BJ (cell line): ENCODE results near the gene PTPRK. TPM values are rescaled to one million over a fixed set of nuclear protein-coding genes. Genes with fewer than 3 reads are reported as not detected.

ENCODE experiments used
- CTCF ChIA-PET: fragments of 350-600 bp; formaldehyde crosslinking; extraction: SDS; loops from one replicate; lab custom pipeline; 2021; ENCODE audit warnings: antibody characterized with exemption, inconsistent platforms; lab: Yijun Ruan, JAX
- POLR2A ChIA-PET: fragments of 300-600 bp; sonication (Branson Sonifier 250); formaldehyde crosslinking; extraction: SDS; loops from one replicate; lab custom pipeline; 2021; ENCODE audit warnings: antibody characterized with exemption; lab: Charles Lee
- DNase-seq: peaks from one replicate; pipeline ENCODE4 v3.0.0-alpha.2; 2011; ENCODE audit warnings: low read depth
- H3K27me3 ChIP-seq: 2 replicates; pipeline ENCODE4 v1.6.0; 2011; ENCODE audit warnings: low read length; ENCODE audit not compliant: control insufficient read depth, insufficient read depth
- H3K36me3 ChIP-seq: 2 replicates; pipeline ENCODE4 v1.5.1; 2011; ENCODE audit warnings: low read length; ENCODE audit not compliant: control insufficient read depth, insufficient read depth
- H3K4me3 ChIP-seq: 2 replicates; pipeline ENCODE4 v1.5.1; 2011; ENCODE audit warnings: low read depth, mild to moderate bottlenecking, control low read depth, low read length
- polyA plus RNA-seq: library from polyadenylated mRNA; depleted of rRNA; stranded (reverse); fragments of >200 nt; gene quantifications from 2 replicates; pipeline ENCODE4 v1.2.3, GENCODE V29; 2011
- TF ChIP-seq, protein P1 (sequence below): IDR thresholded peaks from 2 replicates; pipeline ENCODE4 v1.5.1; 2011; ENCODE audit warnings: low read depth, mild to moderate bottlenecking, control low read depth, inconsistent platforms, low read length, moderate library complexity; ENCODE audit not compliant: insufficient read depth

The PTPRK gene
- polyA plus RNA-seq, 1 experiment: 18.5 TPM

DNA sequence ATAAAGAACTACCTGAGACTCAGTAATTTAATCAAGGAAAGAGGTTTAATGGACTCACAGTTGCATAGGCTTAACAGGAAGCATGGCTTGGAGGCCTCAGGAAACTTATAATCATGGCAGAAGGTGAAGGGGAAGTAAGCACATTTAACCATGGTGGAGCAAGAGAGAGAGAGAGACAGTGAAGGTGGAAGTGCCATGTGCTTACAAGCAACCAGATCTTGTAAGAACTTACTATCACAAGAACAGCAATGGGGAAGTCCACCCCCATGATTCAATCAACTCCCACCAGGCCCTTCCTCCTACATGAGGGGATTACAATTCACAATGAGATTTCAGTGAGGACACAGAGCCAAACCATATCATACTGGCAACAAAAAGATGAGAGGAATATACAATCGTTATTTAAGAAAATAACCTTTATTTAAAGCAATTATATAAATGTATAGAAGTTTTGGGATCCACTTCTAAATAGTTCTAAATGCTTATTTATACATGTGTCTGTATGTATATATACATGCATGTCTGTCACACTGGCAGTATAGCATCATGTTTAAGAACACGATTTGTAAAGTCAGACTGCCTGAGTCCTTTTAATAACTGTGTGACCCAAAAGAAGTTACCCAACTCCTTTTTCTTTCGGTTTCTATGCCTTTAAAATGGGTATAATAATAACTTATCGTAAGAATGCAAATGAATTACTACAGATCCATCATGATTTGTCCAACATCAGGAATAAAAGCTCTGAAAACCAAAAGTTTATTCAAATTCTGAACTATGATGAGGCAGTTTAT lies 363.9 kb downstream of the PTPRK start:
- ChIA-PET POLR2A (no interaction called here), CTCF (no interaction called here)
- Histone ChIP-seq H3K36me3 (no peaks in the 10 kb centered on the region), H3K4me3 (no peak overlapping the region), H3K27me3 (no peaks in the 10 kb centered on the region)
- no peak for DNase-seq
- TF ChIP-seq, protein P1, sequence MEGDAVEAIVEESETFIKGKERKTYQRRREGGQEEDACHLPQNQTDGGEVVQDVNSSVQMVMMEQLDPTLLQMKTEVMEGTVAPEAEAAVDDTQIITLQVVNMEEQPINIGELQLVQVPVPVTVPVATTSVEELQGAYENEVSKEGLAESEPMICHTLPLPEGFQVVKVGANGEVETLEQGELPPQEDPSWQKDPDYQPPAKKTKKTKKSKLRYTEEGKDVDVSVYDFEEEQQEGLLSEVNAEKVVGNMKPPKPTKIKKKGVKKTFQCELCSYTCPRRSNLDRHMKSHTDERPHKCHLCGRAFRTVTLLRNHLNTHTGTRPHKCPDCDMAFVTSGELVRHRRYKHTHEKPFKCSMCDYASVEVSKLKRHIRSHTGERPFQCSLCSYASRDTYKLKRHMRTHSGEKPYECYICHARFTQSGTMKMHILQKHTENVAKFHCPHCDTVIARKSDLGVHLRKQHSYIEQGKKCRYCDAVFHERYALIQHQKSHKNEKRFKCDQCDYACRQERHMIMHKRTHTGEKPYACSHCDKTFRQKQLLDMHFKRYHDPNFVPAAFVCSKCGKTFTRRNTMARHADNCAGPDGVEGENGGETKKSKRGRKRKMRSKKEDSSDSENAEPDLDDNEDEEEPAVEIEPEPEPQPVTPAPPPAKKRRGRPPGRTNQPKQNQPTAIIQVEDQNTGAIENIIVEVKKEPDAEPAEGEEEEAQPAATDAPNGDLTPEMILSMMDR: no peak

DNA sequence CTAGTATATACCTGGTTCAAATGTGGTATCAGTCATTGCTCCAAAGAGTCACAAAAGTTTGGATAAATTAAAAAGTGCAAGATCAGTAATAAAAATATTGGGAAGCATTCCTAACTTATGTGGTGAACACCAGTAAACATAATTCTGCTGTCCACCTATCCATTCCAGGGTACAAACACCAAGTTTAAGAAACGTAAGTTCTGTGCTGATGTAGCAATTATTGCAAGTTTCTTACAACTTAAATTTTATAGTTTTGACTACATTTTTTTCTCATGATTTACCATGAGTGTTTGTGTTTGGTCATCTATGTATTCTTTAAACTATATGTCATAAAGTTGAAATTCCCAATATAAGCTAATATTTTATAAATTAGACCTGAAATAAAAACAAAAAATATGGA lies 364.6 kb downstream of the PTPRK start:
- ChIA-PET CTCF (no interaction called here), POLR2A (no interaction called here)
- Histone ChIP-seq H3K4me3 (no peak overlapping the region), H3K27me3 (no peaks in the 10 kb centered on the region), H3K36me3 (no peaks in the 10 kb centered on the region)
- TF ChIP-seq, protein P1: no peak
- DNase-seq: no peak

DNA sequence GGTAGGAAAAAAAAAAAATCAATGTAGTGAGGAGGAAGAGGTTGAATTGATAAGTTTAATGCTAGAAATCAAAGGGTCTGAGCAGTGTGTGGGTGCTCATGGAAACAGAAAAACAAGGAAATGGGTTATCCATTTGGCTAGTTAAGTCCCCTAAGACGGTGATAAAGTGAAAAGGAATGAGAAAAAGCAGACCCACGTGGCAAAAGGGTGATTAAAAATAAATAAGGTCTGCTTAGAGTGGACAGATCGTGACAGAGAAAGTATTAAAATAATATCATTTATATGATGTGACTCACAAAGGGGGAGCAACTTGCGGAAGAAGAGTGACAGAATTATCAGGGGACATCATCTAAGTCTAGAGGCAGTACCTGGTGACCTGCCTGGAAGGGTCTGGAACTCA lies 367.8 kb downstream of the PTPRK start:
- ChIA-PET POLR2A (no interaction called here), CTCF (no interaction called here)
- DNase-seq: no peak
- Histone ChIP-seq H3K36me3 (no peaks in the 10 kb centered on the region), H3K27me3 (no peaks in the 10 kb centered on the region), H3K4me3 (no peak overlapping the region)
- TF ChIP-seq, protein P1: no peak

DNA sequence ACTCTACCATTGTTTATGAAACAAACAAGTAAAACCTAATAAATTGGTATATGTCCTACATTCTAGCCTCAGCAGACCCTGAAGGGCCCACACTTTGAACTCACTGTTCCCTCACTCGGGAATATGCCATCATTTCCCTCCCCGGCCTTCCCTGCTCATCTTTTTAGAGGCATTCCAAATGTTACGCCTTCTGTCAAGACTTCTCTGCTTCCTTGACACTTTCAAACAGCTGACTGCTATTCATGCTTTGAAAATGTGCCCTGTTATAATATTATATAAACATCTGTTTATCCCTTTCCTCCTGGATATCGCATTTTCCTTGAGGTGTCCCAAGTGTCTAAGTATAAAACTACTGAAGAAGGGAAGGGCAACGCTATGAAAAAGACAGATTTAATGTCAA lies 370.0 kb downstream of the PTPRK start:
- DNase-seq: no peak
- H3K36me3 ChIP-seq: no peaks in the 10 kb centered on the region
- H3K4me3 ChIP-seq: no peak overlapping the region
- ChIA-PET CTCF (interaction anchor here (1.4 kb wide), 1 partner anchor 8 kb away, joined by 4 read pairs; no protein-coding TSS in a partner anchor), POLR2A (no interaction called here)
- TF ChIP-seq, protein P1: no peak
- H3K27me3 ChIP-seq: no peaks in the 10 kb centered on the region

DNA sequence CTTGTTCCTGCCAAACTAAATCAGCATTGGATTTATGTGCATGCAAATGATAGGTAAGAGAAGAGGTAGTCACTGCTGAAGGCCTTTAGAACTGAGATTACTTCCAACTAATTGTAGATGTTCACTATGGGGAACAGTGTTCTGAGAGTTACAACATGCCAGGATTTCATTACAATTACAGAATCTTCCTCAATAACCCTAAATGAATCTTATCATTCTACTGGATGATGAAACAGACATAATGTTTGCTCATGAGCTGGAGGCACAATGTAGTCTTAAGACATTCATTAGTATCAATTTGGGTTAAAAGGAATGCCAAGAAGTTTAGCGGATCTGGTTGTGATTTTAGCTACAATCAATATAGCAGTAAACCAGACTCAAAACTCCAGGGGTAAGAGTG lies 370.6 kb downstream of the PTPRK start:
- ChIA-PET POLR2A (no interaction called here), CTCF (interaction anchor here (1.4 kb wide), 1 partner anchor 8 kb away, joined by 4 read pairs; no protein-coding TSS in a partner anchor)
- no peak for DNase-seq
- H3K27me3 ChIP-seq: no peaks in the 10 kb centered on the region
- TF ChIP-seq, protein P1: no peak
- no peaks in the 10 kb centered on the region for H3K36me3 ChIP-seq
- no peak overlapping the region for H3K4me3 ChIP-seq
